Karpas-422 (cell line): Measurements from ENCODE around the gene IFT172. TPM values are rescaled to one million over a fixed set of nuclear protein-coding genes. Genes with fewer than 3 reads are reported as not detected.
A peak's percentile ranks its signal among the peaks of the same experiment; 100 is the strongest.

Experiments
- DNase-seq: peaks from one replicate; pipeline ENCODE4 v3.0.0-alpha.2; 2015
- H2AFZ ChIP-seq: fragments of 200-600 bp; sonication (generic); 2 replicates; pipeline ENCODE4 v1.6.1; 2014; ENCODE audit warnings: antibody characterized with exemption, low read length, mixed read lengths
- H3K27ac ChIP-seq: fragments of 200-600 bp; sonication (generic); 2 replicates; pipeline ENCODE4 v1.5.1; 2014; ENCODE audit warnings: mild to moderate bottlenecking, low read length, moderate library complexity
- H3K27me3 ChIP-seq: fragments of 200-600 bp; sonication (generic); 2 replicates; pipeline ENCODE4 v1.6.1; 2014; ENCODE audit warnings: low read length, mixed read lengths
- H3K36me3 ChIP-seq: fragments of 200-600 bp; sonication (generic); 2 replicates; pipeline ENCODE4 v1.6.1; 2014; ENCODE audit warnings: low read length, mixed read lengths; ENCODE audit not compliant: insufficient read depth
- H3K4me1 ChIP-seq: fragments of 200-600 bp; sonication (generic); 2 replicates; pipeline ENCODE4 v1.6.1; 2014; ENCODE audit warnings: mild to moderate bottlenecking, low read length, mixed read lengths
- H3K4me2 ChIP-seq: fragments of 200-600 bp; sonication (generic); 2 replicates; pipeline ENCODE4 v1.6.1; 2014; ENCODE audit warnings: low read length, low read depth, mild to moderate bottlenecking; ENCODE audit not compliant: poor library complexity, severe bottlenecking
- H3K4me3 ChIP-seq: fragments of 200-600 bp; sonication (generic); 2 replicates; pipeline ENCODE4 v1.5.1; 2014; ENCODE audit warnings: mild to moderate bottlenecking, antibody characterized with exemption, low read length, mixed read lengths
- H3K79me2 ChIP-seq: fragments of 200-600 bp; sonication (generic); 2 replicates; pipeline ENCODE4 v1.6.1; 2014; ENCODE audit warnings: mild to moderate bottlenecking, low read length, mixed read lengths
- H3K9ac ChIP-seq: fragments of 200-600 bp; sonication (generic); 2 replicates; pipeline ENCODE4 v1.6.0; 2014; ENCODE audit warnings: low read length
- H3K9me2 ChIP-seq: fragments of 200-600 bp; sonication (generic), shearing (Covaris generic); replicated peaks from 2 replicates; pipeline ENCODE4 v1.6.0; 2014; ENCODE audit warnings: mild to moderate bottlenecking, low read length, moderate library complexity; ENCODE audit not compliant: insufficient read depth
- H3K9me3 ChIP-seq: fragments of 300-700, 200-600 bp; sonication (generic); 2 replicates; pipeline ENCODE4 v1.6.1; 2014; ENCODE audit warnings: low read length, mixed read lengths
- H4K20me1 ChIP-seq: fragments of 200-600 bp; sonication (generic); 2 replicates; pipeline ENCODE4 v1.6.1; 2014; ENCODE audit warnings: mild to moderate bottlenecking, antibody characterized with exemption, low read length, low read depth; ENCODE audit not compliant: insufficient read depth
- total RNA-seq: library from RNA; depleted of rRNA; stranded (reverse); fragments of >200 nt; shearing (Covaris generic); gene quantifications from 2 replicates; pipeline ENCODE4 v1.2.3, GENCODE V29; 2014; ENCODE audit warnings: low replicate concordance

The IFT172 gene
- total RNA-seq, 1 experiment from 2014 or later: 35.9 TPM

DNA sequence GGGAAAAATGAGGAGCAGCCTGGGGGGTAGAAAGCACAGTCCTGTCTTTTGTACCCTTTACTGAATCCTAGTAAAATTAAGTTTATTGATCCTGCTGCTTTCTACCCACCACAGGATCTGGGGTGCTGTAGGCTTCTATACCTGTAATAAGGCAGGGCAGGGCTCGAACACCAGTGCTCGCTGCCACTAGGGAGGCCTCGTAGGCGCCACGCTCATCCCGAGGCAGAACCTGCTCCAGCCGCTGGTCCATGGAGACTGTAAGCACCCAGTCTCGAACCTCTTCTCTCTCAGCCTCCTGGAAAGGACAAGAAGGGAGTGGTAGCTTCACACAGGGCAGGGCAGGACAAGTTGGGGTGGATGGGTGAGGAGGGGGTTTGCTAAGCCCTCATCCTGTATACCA lies 44.4 kb downstream of the IFT172 start:
- Histone ChIP-seq H3K4me3 (no peak overlapping the region), H3K27me3 (no peaks in the 10 kb centered on the region), H3K27ac (no peak overlapping the region), H3K4me2 (no peak overlapping the region), H3K9ac (no peak overlapping the region), H4K20me1 (no peaks in the 10 kb centered on the region), H3K4me1 (no peaks in the 10 kb centered on the region), H2AFZ (no peak overlapping the region), H3K9me3 (no peaks in the 10 kb centered on the region), H3K79me2 (no peaks in the 10 kb centered on the region), H3K36me3 (peaks cover 9% of the 10 kb centered on the region; the same call in 1 of the 2 replicates), H3K9me2 (no peaks in the 10 kb centered on the region)
- DNase-seq: no peak

DNA sequence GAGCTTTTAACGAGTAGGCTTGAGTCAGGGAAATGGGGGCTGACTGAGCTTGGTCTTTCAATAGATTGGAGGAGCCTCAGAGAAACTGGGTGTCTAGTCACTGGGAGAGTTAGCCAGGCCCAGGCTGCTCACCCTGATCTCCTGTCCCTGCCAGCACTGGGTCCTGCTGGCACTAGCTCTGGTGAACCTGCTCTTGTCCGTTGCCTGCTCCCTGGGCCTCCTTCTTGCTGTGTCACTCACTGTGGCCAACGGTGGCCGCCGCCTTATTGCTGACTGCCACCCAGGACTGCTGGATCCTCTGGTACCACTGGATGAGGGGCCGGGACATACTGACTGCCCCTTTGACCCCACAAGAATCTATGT lies 46.6 kb downstream of the IFT172 start:
- no peak overlapping the region for H3K4me2 ChIP-seq
- no peaks in the 10 kb centered on the region for H3K79me2 ChIP-seq
- H3K27me3 ChIP-seq: no peaks in the 10 kb centered on the region
- no peak overlapping the region for H3K9ac ChIP-seq
- no peaks in the 10 kb centered on the region for H3K9me3 ChIP-seq
- H3K36me3 ChIP-seq: peaks cover 9% of the 10 kb centered on the region; the same call in 1 of the 2 replicates
- H4K20me1 ChIP-seq: no peaks in the 10 kb centered on the region
- H3K27ac ChIP-seq: no peak overlapping the region
- no peak overlapping the region for H3K4me3 ChIP-seq
- H3K4me1 ChIP-seq: no peaks in the 10 kb centered on the region
- no peak for DNase-seq
- no peaks in the 10 kb centered on the region for H3K9me2 ChIP-seq
- H2AFZ ChIP-seq: no peak overlapping the region

DNA sequence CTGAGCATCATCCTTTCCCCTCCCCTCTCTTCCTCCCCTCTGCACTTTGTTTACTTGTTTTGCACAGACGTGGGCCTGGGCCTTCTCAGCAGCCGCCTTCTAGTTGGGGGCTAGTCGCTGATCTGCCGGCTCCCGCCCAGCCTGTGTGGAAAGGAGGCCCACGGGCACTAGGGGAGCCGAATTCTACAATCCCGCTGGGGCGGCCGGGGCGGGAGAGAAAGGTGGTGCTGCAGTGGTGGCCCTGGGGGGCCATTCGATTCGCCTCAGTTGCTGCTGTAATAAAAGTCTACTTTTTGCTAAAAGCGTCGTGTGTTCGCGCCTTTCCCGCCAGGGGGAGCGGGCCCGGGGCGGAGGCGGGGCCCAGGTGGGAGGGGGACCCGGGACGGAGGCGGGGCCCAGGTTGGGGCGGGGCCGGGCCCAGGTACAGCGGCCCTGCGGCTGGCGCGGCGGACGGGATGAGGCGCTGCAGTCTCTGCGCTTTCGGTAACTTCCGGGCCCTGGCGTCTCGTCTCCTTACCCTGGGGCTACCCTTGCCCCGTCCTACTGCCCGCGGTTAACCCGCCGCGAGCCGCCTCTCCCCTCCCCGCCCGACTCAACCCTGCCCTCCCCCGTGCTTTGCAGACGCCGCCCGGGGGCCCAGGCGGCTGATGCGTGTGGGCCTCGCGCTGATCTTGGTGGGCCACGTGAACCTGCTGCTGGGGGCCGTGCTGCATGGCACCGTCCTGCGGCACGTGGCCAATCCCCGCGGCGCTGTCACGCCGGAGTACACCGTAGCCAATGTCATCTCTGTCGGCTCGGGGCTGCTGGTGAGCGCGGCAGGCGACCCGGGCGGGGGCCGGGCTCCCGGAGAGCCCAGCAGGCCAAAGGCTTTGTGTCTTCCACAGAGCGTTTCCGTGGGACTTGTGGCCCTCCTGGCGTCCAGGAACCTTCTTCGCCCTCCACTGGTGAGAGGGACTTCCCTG lies 47.3 kb downstream of the IFT172 start, which contains the start of gene KRTCAP3:
Gene KRTCAP3, plus strand, starts transcription at position 424 of the 962 bp plus-strand sequence. Its CDS starts 32 bp downstream, at position 456.
- no peak for DNase-seq
- Histone ChIP-seq H3K9me2 (no peaks in the 10 kb centered on the region), H2AFZ (no peak within 1 kb of the TSS), H3K79me2 (no peaks in the 10 kb centered on the region), H4K20me1 (no peaks in the 10 kb centered on the region), H3K9ac (no peak within 1 kb of the TSS), H3K9me3 (no peaks in the 10 kb centered on the region), H3K36me3 (peaks cover 9% of the 10 kb centered on the region; the same call in 1 of the 2 replicates), H3K27ac (no peak within 1 kb of the TSS), H3K27me3 (no peaks in the 10 kb centered on the region), H3K4me3 (no peak within 1 kb of the TSS), H3K4me1 (no peaks in the 10 kb centered on the region), H3K4me2 (no peak within 1 kb of the TSS)

DNA sequence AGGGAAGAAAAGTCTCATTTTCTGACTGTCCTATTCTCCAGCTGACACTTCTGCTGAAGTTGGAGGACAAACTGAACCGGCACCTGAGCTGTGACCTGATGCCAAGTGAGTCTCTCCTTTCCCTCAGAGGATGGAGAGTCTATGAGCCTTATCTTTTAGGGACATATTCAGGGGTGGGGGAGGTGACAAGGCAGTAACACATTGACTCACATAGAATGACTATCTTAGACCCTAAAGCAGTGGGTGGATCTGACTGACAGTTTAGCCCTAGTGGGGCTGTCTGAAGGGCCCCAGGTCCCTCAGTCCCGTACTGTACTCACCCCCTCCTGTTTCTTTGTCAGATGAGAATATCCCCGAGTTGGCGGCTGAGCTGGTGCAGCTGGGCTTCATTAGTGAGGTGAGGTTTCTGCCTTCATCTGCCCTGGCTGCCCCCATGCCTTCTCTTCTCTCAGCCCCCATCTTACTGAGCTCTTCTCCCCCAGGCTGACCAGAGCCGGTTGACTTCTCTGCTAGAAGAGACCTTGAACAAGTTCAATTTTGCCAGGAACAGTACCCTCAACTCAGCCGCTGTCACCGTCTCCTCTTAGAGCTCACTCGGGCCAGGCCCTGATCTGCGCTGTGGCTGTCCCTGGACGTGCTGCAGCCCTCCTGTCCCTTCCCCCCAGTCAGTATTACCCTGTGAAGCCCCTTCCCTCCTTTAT lies 48.2 kb downstream of the IFT172 start:
- H3K4me3 ChIP-seq: no peak overlapping the region
- no peak overlapping the region for H3K9ac ChIP-seq
- H3K9me3 ChIP-seq: no peaks in the 10 kb centered on the region
- H3K4me1 ChIP-seq: no peaks in the 10 kb centered on the region
- no peak overlapping the region for H3K4me2 ChIP-seq
- no peak overlapping the region for H2AFZ ChIP-seq
- H3K36me3 ChIP-seq: peaks cover 10% of the 10 kb centered on the region; the same call in 1 of the 2 replicates
- no peaks in the 10 kb centered on the region for H4K20me1 ChIP-seq
- H3K79me2 ChIP-seq: no peaks in the 10 kb centered on the region
- H3K27me3 ChIP-seq: no peaks in the 10 kb centered on the region
- no peaks in the 10 kb centered on the region for H3K9me2 ChIP-seq
- DNase-seq: peak; percentile 39
- no peak overlapping the region for H3K27ac ChIP-seq

DNA sequence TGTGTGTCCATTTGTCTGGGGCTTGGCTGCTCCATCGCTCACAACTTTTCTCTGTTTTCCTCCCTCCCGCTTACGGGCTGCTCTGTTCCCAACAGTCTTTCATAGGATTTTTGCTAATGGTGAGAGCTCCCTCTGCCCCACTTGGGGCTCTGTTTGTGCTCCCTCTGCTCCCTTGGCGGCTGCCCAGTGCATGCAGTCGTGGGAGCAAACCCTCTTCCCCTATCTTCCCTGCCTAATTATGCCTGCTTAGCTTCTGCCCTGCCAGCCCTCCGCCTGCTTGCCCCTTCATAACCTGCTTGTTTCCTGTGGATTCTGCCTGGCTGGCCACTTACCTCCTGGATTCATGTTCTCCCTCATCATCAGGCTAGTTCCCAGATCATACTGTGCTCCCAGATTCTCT lies 53.9 kb downstream of the IFT172 start:
- Histone ChIP-seq H3K9me3 (no peaks in the 10 kb centered on the region), H3K9me2 (no peaks in the 10 kb centered on the region), H3K9ac (no peak overlapping the region), H3K27ac (no peak overlapping the region), H3K79me2 (peaks cover 27% of the 10 kb centered on the region), H3K4me1 (peaks cover 2% of the 10 kb centered on the region), H2AFZ (no peak overlapping the region), H3K4me2 (no peak overlapping the region), H3K27me3 (no peaks in the 10 kb centered on the region), H4K20me1 (no peaks in the 10 kb centered on the region), H3K36me3 (peaks cover 16% of the 10 kb centered on the region; the same call in 1 of the 2 replicates), H3K4me3 (no peak overlapping the region)
- DNase-seq: no peak

DNA sequence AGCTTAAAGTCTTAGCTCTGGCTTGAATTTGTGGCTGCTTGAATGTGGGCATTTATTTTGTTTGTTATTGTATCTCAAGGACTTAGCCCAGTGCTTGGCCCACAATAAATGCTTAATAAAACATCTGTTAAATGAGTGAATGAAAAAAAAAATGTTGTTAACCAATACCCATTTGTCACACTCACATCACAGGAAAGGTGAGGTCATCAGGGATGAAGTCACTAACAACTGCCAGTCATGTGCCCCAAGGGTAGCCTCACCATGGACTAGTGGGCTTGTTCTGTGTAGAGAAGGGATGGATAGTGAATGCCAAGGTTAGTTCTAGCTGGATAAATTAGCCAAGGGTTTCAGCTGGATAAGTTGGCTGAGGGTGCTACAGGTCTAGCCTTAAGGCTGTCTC lies 58.1 kb downstream of the IFT172 start:
- DNase-seq: peak; percentile 38
- H3K27ac ChIP-seq: no peak overlapping the region

DNA sequence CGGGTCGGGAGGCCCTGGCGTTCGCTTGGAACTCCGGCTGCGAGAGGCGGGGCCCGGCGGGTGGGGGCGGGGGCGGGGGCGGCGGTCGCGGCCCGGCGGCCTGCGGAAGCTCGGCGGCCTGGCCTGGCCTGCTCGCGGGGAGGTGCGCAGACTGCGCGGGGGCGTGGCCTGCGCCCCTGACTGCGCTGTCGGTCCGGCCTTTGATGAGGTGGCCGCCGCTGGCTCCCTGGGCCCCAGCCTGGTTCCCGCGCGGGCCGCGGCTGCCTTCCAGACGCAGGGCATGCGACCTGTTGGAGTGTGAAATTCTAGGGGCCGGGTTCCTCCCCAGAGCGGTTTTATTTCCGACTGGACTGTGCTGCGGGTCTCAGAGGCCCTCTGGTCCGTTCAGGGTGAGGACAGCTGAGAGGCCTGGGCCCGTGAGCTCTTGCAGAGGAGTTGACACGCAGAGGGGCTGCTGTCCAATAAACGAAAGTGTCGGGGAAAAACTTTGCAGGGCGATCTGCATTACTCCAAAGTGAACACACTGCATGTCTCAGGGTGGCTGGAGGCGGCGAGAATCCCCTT lies 60.5 kb downstream of the IFT172 start:
- no peaks in the 10 kb centered on the region for H3K9me2 ChIP-seq
- H4K20me1 ChIP-seq: peaks cover 5% of the 10 kb centered on the region; the same call in 1 of the 2 replicates
- no peaks in the 10 kb centered on the region for H3K9me3 ChIP-seq
- peak overlapping the region; percentile 83 for H3K4me3 ChIP-seq
- peaks cover 4% of the 10 kb centered on the region; the same call in 1 of the 2 replicates for H3K36me3 ChIP-seq
- peaks cover 43% of the 10 kb centered on the region for H3K79me2 ChIP-seq
- peak overlapping the region; percentile 75 for H3K27ac ChIP-seq
- peak overlapping the region; percentile 94 for H3K4me2 ChIP-seq
- peak; percentile 93 for DNase-seq
- H3K27me3 ChIP-seq: no peaks in the 10 kb centered on the region
- peak overlapping the region; percentile 91; the same call in 1 of the 2 replicates for H2AFZ ChIP-seq
- H3K9ac ChIP-seq: peak overlapping the region; percentile 99
- H3K4me1 ChIP-seq: peaks cover 22% of the 10 kb centered on the region

More for the DNA sequence above, 58.1 kb downstream of the IFT172 start:
- Histone ChIP-seq H3K9me2 (no peaks in the 10 kb centered on the region), H3K9me3 (no peaks in the 10 kb centered on the region), H3K9ac (no peak overlapping the region), H3K4me1 (peaks cover 22% of the 10 kb centered on the region), H3K36me3 (peaks cover 12% of the 10 kb centered on the region; the same call in 1 of the 2 replicates), H3K4me2 (no peak overlapping the region), H3K4me3 (no peak overlapping the region), H3K27me3 (no peaks in the 10 kb centered on the region), H4K20me1 (peaks cover 5% of the 10 kb centered on the region; the same call in 1 of the 2 replicates), H2AFZ (no peak overlapping the region), H3K79me2 (peaks cover 43% of the 10 kb centered on the region)
